Muscle of leg (tissue), 11 donors: ENCODE measurements around the gene SEZ6L2. TPM values are rescaled to one million over a fixed set of nuclear protein-coding genes. Genes with fewer than 3 reads are reported as not detected.

Experiments used
- DNase-seq: peaks from one replicate; pipeline ENCODE4 v3.0.0; 2013
- H3K27ac ChIP-seq: one replicate; pipeline ENCODE4 v1.5.1; 2013; ENCODE audit warnings: mild to moderate bottlenecking, low read length, control low read depth
- H3K27me3 ChIP-seq: one replicate; pipeline ENCODE4 v1.6.1; 2013; ENCODE audit warnings: low read length; ENCODE audit not compliant: control insufficient read depth, insufficient read depth
- H3K36me3 ChIP-seq: one replicate; pipeline ENCODE4 v1.6.1; 2013; ENCODE audit warnings: low read length; ENCODE audit not compliant: control insufficient read depth, insufficient read depth
- H3K4me1 ChIP-seq: one replicate; pipeline ENCODE4 v1.6.1; 2013; ENCODE audit warnings: low read length; ENCODE audit not compliant: control insufficient read depth, insufficient read depth
- H3K4me3 ChIP-seq: one replicate; pipeline ENCODE4 v1.5.1; 2013; ENCODE audit warnings: low read length, control low read depth
- H3K9me3 ChIP-seq: replicated peaks from 2 replicates; pipeline ENCODE4 v1.6.1; 2013; ENCODE audit warnings: low read depth, low read length; ENCODE audit not compliant: control insufficient read depth
- WGBS: methylation state at CpG from one replicate; pipeline ENCODE4 v1.1.5; 2013; ENCODE audit warnings: missing lambda C conversion rate; ENCODE audit not compliant: insufficient coverage; 5-methylcytosine and 5-hydroxymethylcytosine counted together
- polyA plus RNA-seq, 8 donors: library from polyadenylated mRNA; unstranded; fragments of 120-200 nt; gene quantifications; one replicate each; pipeline versions ENCODE4 v1.2.1 to v1.2.3, GENCODE V29; 2013; ENCODE audit warnings: inconsistent platforms in 1 of 8, low replicate concordance in 1 of 8; ENCODE audit not compliant: insufficient read length in 8 of 8, insufficient read depth in 1 of 8
- total RNA-seq: library from RNA; stranded (reverse); fragments of 120-200 nt; gene quantifications from one replicate; pipeline ENCODE4 v1.2.4, GENCODE V29; 2013

SEZ6L2 gene
- total and polyA plus RNA-seq, 9 donors = 1.1 to 8.4 (median 2.9) TPM

DNA sequence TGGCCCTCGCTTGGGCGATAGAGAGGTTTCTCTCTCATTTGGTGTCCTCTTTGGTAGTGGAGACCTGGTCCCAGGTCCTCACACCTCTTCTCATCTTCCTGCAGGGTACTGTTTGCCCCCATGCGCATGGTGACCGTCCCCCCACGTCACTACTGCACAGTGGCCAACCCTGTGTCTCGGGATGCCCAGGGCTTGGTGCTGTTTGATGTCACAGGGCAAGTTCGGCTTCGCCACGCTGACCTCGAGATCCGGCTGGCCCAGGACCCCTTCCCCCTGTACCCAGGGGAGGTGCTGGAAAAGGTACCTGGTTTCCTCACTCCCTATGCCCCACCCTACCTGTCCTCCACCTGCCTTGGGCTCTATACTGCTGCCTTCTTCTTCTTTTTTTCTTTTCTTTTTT, 68.6 kb downstream of the SEZ6L2 start:
- 86% methylated on average over 9 of the region's 11 CpGs for WGBS
- no peak for DNase-seq
- Histone ChIP-seq H3K36me3 (peaks cover 14% of the 10 kb centered on the region), H3K4me3 (no peak overlapping the region), H3K27ac (no peak overlapping the region), H3K4me1 (peaks cover 6% of the 10 kb centered on the region), H3K27me3 (no peaks in the 10 kb centered on the region), H3K9me3 (no peaks in the 10 kb centered on the region)

DNA sequence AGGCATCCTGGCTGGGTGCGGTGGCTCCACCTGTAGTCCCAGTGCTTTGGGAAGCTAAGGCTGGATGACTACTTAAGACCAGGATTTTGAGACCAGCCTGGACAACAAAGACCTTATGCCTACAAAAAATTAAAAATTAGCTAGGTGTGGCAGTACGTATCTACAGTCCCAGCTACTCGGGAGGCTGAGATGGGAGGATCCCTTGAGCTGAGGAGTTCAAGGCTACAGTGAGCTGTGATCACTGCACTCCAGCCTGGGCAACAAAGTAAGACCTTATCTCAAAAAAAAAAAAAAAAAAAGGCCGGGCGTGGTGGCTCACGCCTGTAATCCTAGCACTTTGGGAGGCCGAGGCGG, 73.0 kb downstream of the SEZ6L2 start:
- DNase-seq = no peak
- Histone ChIP-seq H3K27me3 (no peaks in the 10 kb centered on the region), H3K4me1 (peaks cover 36% of the 10 kb centered on the region), H3K36me3 (peaks cover 5% of the 10 kb centered on the region), H3K27ac (no peak overlapping the region), H3K4me3 (no peak overlapping the region), H3K9me3 (no peaks in the 10 kb centered on the region)
- WGBS = 74% methylated on average over 3 of the region's 8 CpGs

DNA sequence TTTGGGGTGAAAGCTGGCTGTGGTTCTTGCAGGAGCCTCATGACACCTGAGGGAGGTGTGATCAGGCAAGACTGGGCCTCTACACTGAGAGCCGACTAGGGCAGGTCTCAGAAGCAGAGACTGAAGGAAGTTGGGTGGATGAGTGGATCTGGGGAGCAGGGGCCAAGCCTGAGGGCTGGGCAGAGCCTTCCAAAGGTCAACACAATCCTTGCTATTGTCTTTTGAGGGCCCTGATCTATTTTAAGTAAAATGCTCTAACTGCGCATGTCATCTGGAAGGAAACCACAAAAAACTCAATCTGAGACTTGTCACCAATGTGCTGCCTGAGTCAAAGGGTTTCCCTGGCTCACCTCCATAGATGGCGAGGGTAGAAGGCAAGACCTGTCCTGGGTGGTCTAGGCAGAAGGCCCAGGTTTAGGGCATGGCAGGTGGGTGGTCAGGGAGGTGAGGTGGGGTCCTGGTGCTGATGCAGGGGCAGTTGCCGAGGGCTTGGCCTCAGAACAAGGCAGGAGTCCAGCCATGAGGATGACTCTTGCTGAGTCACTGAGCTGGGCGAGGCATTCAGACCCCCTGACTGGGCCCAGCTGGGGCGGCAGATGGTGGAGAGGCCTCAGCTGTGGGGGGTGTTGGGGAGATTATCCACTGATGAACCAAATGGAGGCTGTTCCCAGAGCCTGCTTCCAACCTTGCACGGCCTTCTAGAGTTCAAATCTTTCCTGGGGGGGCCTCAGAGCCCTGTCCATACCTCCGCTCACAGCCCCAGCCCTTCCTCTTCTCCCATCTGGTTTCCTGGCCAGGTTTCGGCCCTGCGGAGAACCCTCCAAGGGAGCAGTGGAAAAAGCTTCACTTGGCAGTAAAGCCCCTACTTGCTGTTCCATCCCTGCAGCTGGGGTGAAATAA, 74.0 kb downstream of the SEZ6L2 start:
- Histone ChIP-seq H3K27me3 (no peaks in the 10 kb centered on the region), H3K36me3 (peaks cover 5% of the 10 kb centered on the region), H3K4me1 (peaks cover 45% of the 10 kb centered on the region), H3K9me3 (no peaks in the 10 kb centered on the region), H3K4me3 (no peak overlapping the region), H3K27ac (peak overlapping the region; percentile 40)
- WGBS = 37% methylated on average over 9 of the region's 10 CpGs
- DNase-seq = peak; percentile 80

DNA sequence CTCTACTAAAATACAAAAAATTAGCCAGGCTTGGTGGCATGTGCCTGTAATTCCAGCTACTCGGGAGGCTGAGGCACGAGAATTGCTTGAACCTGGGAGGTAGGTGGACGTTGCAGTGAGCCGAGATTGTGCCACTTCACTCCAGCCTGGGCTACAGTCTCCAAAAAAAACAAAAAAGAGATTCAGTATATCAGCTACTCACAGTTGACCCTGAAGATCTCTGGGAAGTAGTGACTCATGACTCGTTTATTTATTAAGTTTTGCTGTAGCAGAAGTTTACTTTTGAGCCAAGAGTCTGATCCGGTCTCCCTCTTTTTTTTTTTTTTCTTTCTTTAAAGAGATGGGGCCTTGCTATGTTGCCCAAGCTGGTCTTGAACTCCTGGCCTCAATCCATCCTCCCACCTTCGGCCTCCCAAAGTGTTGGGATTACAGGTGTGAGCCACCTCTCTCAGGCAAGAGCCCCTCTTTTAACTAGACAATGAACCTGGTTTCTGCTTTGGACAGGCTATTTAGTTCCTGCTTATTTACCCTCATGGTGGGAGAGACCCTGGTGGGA, 74.7 kb downstream of the SEZ6L2 start:
- no peak overlapping the region for H3K4me3 ChIP-seq
- peak; percentile 63 for DNase-seq
- no CpG with 5 or more reads among the region's 7 CpGs for WGBS
- peaks cover 7% of the 10 kb centered on the region for H3K36me3 ChIP-seq
- peaks cover 51% of the 10 kb centered on the region for H3K4me1 ChIP-seq
- H3K9me3 ChIP-seq = no peaks in the 10 kb centered on the region
- H3K27me3 ChIP-seq = no peaks in the 10 kb centered on the region
- H3K27ac ChIP-seq = peak overlapping the region; percentile 40

DNA sequence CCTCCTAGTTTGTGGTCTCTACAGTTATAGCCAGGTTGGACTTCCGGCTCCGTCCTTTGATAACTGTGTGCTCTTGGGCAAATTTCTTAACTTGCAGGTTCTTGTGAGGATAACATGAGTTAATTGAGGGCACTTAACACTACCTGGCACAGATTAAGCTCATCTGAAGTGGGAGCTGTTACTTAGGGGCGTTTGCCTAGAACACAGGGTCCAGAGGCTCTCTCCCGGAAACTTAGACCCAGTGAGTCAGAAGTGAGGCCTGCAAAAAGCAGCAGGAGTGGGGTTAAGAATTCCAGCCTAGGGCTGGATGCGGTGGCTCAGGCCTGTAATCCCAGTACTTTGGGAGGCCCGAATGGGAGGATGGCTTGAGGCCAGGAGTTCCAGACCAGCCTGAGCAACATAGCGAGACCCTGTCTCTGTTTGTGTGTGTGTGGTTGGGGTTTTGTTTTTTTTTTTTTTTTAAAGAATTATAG, 77.7 kb downstream of the SEZ6L2 start:
- DNase-seq = peak; percentile 52
- peak overlapping the region; percentile 92 for H3K27ac ChIP-seq
- peaks cover 29% of the 10 kb centered on the region for H3K36me3 ChIP-seq
- H3K27me3 ChIP-seq = no peaks in the 10 kb centered on the region
- WGBS = 17% methylated on average over 4 of the region's 7 CpGs
- H3K9me3 ChIP-seq = no peaks in the 10 kb centered on the region
- peaks cover 62% of the 10 kb centered on the region for H3K4me1 ChIP-seq
- no peak overlapping the region for H3K4me3 ChIP-seq

Other genes starting within 250 kb of the SEZ6L2 start
- 0.31 TPM for gene SPN, start 236.3 kb downstream of the SEZ6L2 start, total RNA-seq
- 1 to 10 TPM in 5 of 8 donors, under 1 TPM in 3; 0.66 to 1.5 (median 1.1) TPM for gene SPN, start 236.3 kb downstream of the SEZ6L2 start, polyA plus RNA-seq
- gene QPRT, start 220.4 kb downstream of the SEZ6L2 start, total RNA-seq = 57.1 TPM
- 10 to 100 TPM; 60.4 to 97.7 (median 67.1) TPM for gene QPRT, start 220.4 kb downstream of the SEZ6L2 start, polyA plus RNA-seq
- gene C16orf54, start 153.6 kb downstream of the SEZ6L2 start, total RNA-seq = 0.18 TPM
- under 1 TPM; 0.15 to 0.35 (median 0.27) TPM for gene C16orf54, start 153.6 kb downstream of the SEZ6L2 start, polyA plus RNA-seq
- not detected for gene ZG16, start 121.3 kb downstream of the SEZ6L2 start, total RNA-seq
- gene ZG16, start 121.3 kb downstream of the SEZ6L2 start, polyA plus RNA-seq = under 1 TPM in 2 of 8 donors, not detected in 6; 0.05 to 0.13 TPM
- 26.2 TPM for gene KIF22, start 108.8 kb downstream of the SEZ6L2 start, total RNA-seq
- 10 to 100 TPM; 29.2 to 43.0 (median 39.6) TPM for gene KIF22, start 108.8 kb downstream of the SEZ6L2 start, polyA plus RNA-seq
- gene MAZ, start 93.0 kb downstream of the SEZ6L2 start, total RNA-seq = 121 TPM
- 100 to 1,000 TPM; 236 to 314 (median 273) TPM for gene MAZ, start 93.0 kb downstream of the SEZ6L2 start, polyA plus RNA-seq
- gene PRRT2, start 87.4 kb downstream of the SEZ6L2 start, total RNA-seq = 8.3 TPM
- 10 to 100 TPM; 11.9 to 28.5 (median 18.3) TPM for gene PRRT2, start 87.4 kb downstream of the SEZ6L2 start, polyA plus RNA-seq
- gene PAGR1, start 83.4 kb downstream of the SEZ6L2 start, total RNA-seq = 31.3 TPM
- 10 to 100 TPM; 28.7 to 46.4 (median 33.5) TPM for gene PAGR1, start 83.4 kb downstream of the SEZ6L2 start, polyA plus RNA-seq
- gene MVP, start 79.1 kb downstream of the SEZ6L2 start, total RNA-seq = 21.5 TPM
- gene MVP, start 79.1 kb downstream of the SEZ6L2 start, polyA plus RNA-seq = 10 to 100 TPM; 14.5 to 30.0 (median 19.5) TPM
- gene CDIPT, start 36.3 kb downstream of the SEZ6L2 start, total RNA-seq = 29.0 TPM
- gene CDIPT, start 36.3 kb downstream of the SEZ6L2 start, polyA plus RNA-seq = 10 to 100 TPM; 36.2 to 52.8 (median 44.2) TPM
- gene ASPHD1, start 938 bp upstream of the SEZ6L2 start, total RNA-seq = 0.09 TPM
- 1 to 10 TPM in 2 of 8 donors, under 1 TPM in 6; 0.36 to 1.6 (median 0.63) TPM for gene ASPHD1, start 938 bp upstream of the SEZ6L2 start, polyA plus RNA-seq
- gene KCTD13, start 26.7 kb upstream of the SEZ6L2 start, total RNA-seq = 4.3 TPM
- gene KCTD13, start 26.7 kb upstream of the SEZ6L2 start, polyA plus RNA-seq = 10 to 100 TPM in 6 of 8 donors, 1 to 10 TPM in 2; 8.5 to 18.8 (median 12.2) TPM
- 49.5 TPM for gene TMEM219, start 62.5 kb upstream of the SEZ6L2 start, total RNA-seq
- 10 to 100 TPM; 53.8 to 73.8 (median 62.0) TPM for gene TMEM219, start 62.5 kb upstream of the SEZ6L2 start, polyA plus RNA-seq
- 28.0 TPM for gene TAOK2, start 74.3 kb upstream of the SEZ6L2 start, total RNA-seq
- 10 to 100 TPM; 30.8 to 43.3 (median 38.8) TPM for gene TAOK2, start 74.3 kb upstream of the SEZ6L2 start, polyA plus RNA-seq
- gene HIRIP3, start 96.1 kb upstream of the SEZ6L2 start, total RNA-seq = 10.5 TPM
- gene HIRIP3, start 96.1 kb upstream of the SEZ6L2 start, polyA plus RNA-seq = 10 to 100 TPM; 14.5 to 18.5 (median 17.1) TPM
- 32.9 TPM for gene INO80E, start 96.7 kb upstream of the SEZ6L2 start, total RNA-seq
- gene INO80E, start 96.7 kb upstream of the SEZ6L2 start, polyA plus RNA-seq = 10 to 100 TPM; 29.5 to 41.8 (median 36.5) TPM
- gene DOC2A, start 111.5 kb upstream of the SEZ6L2 start, total RNA-seq = 0.22 TPM
- gene DOC2A, start 111.5 kb upstream of the SEZ6L2 start, polyA plus RNA-seq = 1 to 10 TPM in 4 of 8 donors, under 1 TPM in 4; 0.66 to 1.8 (median 0.96) TPM
- gene C16orf92, start 123.6 kb upstream of the SEZ6L2 start, total RNA-seq = not detected
- gene C16orf92, start 123.6 kb upstream of the SEZ6L2 start, polyA plus RNA-seq = not detected
- 0.40 TPM for gene TLCD3B, start 131.7 kb upstream of the SEZ6L2 start, total RNA-seq
- gene TLCD3B, start 131.7 kb upstream of the SEZ6L2 start, polyA plus RNA-seq = 1 to 10 TPM in 1 of 8 donors, under 1 TPM in 7; 0.25 to 1.7 (median 0.72) TPM
- gene ALDOA, start 166.2 kb upstream of the SEZ6L2 start, total RNA-seq = 1,578 TPM
- 1,000 to 10,000 TPM; 1,252 to 2,647 (median 2,103) TPM for gene ALDOA, start 166.2 kb upstream of the SEZ6L2 start, polyA plus RNA-seq
- 39.4 TPM for gene PPP4C, start 176.4 kb upstream of the SEZ6L2 start, total RNA-seq
- 10 to 100 TPM; 64.6 to 77.4 (median 70.4) TPM for gene PPP4C, start 176.4 kb upstream of the SEZ6L2 start, polyA plus RNA-seq
- gene TBX6, start 192.4 kb upstream of the SEZ6L2 start, total RNA-seq = 0.31 TPM
- gene TBX6, start 192.4 kb upstream of the SEZ6L2 start, polyA plus RNA-seq = 1 to 10 TPM in 3 of 8 donors, under 1 TPM in 5; 0.18 to 1.3 (median 0.54) TPM
- 13.9 TPM for gene YPEL3, start 196.7 kb upstream of the SEZ6L2 start, total RNA-seq
- gene YPEL3, start 196.7 kb upstream of the SEZ6L2 start, polyA plus RNA-seq = 10 to 100 TPM; 22.3 to 45.8 (median 28.3) TPM
- 3.3 TPM for gene GDPD3, start 214.0 kb upstream of the SEZ6L2 start, total RNA-seq
- gene GDPD3, start 214.0 kb upstream of the SEZ6L2 start, polyA plus RNA-seq = 1 to 10 TPM; 5.0 to 8.7 (median 6.1) TPM
- gene MAPK3, start 223.7 kb upstream of the SEZ6L2 start, total RNA-seq = 14.9 TPM
- 10 to 100 TPM; 39.4 to 60.0 (median 43.1) TPM for gene MAPK3, start 223.7 kb upstream of the SEZ6L2 start, polyA plus RNA-seq